Left lung (tissue), 10 donors: ENCODE data around the gene KRTAP10-4. TPM values are rescaled to one million over a fixed set of nuclear protein-coding genes. Genes with fewer than 3 reads are reported as not detected.
"Not testable (repeated sequence)": the region's sequence is repeated elsewhere in the genome, so short reads cannot be mapped to it uniquely, and the experiment has no call there.

Experiments used
- ATAC-seq: fragments of 200-7000 bp; cut with Tn5 transposase; one replicate; pipeline ENCODE4 v1.9.1; 2020; ENCODE audit warnings: moderate library complexity
- DNase-seq, 4 donors: peaks; one replicate each; pipeline ENCODE4 v3.0.0-alpha.2; 2013 to 2020
- H3K27ac ChIP-seq, 2 donors: fragments of 200-600 bp; sonication (generic) in 1 of 2; one replicate each; pipeline versions ENCODE4 v1.5.0 to v1.8.0; 2020 to 2021
- H3K27me3 ChIP-seq, 2 donors: fragments of 200-600 bp; sonication (generic) in 1 of 2; one replicate each; pipeline versions ENCODE4 v1.5.0 to v1.8.0; 2020 to 2021
- H3K36me3 ChIP-seq, 2 donors: fragments of 200-600 bp; sonication (generic) in 1 of 2; one replicate each; pipeline versions ENCODE4 v1.5.0 to v1.8.0; 2020 to 2021
- H3K4me1 ChIP-seq, 2 donors: fragments of 200-600 bp; one replicate each; pipeline ENCODE4 v1.8.0; 2021
- H3K4me3 ChIP-seq, 2 donors: fragments of 200-600 bp; sonication (generic) in 1 of 2; one replicate each; pipeline versions ENCODE4 v1.5.0 to v1.8.0; 2020 to 2021; ENCODE audit warnings: mild to moderate bottlenecking in 1 of 2
- H3K9me3 ChIP-seq, 2 donors: fragments of 200-600 bp; sonication (generic) in 1 of 2; one replicate each; pipeline versions ENCODE4 v1.5.0 to v1.8.0; 2020 to 2021
- CTCF ChIP-seq, 2 donors: fragments of 200-600 bp; sonication (generic) in 1 of 2; IDR thresholded peaks; one replicate each; pipeline versions ENCODE4 v1.5.0 to v1.8.0; 2021; ENCODE audit warnings: antibody characterized with exemption in 2 of 2
- intact Hi-C, 2 donors: fragments of 100-400 bp; cut with DNase I; formaldehyde crosslinking; loops; one replicate each; pipeline versions ENCODE4 v1.11.2 to v1.14.2; 2022
- polyA plus RNA-seq, 6 donors: library from polyadenylated mRNA; unstranded; fragments of 120-200 nt; gene quantifications; one replicate each; pipeline ENCODE4 v1.2.1, GENCODE V29; 2013; ENCODE audit not compliant: insufficient read length in 6 of 6
- total RNA-seq, 2 donors: library from RNA; stranded (reverse); fragmentation: NEBNext Ultra II Directional; extraction: Animal tissue kit (Norgen Biotek cat#: 25700); gene quantifications; one replicate each; pipeline ENCODE4 v1.2.1, GENCODE V29; 2021
- donor health status: DM: no; HTN: yes; CAD: no.
- donor health status: DM: no; HTN: no; CAD: no.

The KRTAP10-4 gene
- total and polyA plus RNA-seq, 8 donors: not detected

DNA sequence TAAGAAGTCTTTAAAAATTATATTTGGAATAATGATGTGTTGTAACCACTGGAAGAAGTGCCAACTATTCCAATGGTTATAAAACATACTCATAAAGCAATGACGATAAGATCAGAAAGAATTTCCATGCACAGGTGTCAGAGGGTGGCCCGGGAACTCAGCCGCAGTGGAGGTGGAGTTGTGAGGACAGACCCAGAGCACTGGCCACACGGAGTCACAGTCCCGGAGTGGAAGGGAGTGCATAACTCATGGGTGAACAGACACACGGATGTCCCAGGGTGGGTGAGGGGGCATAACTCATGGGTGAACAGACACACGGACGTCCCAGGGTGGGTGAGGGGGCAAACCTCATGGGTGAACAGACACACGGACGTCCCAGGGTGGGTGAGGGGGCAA, 2.5 kb downstream of the KRTAP10-4 start:
- Histone ChIP-seq H3K4me1 (no peaks in the 10 kb centered on the region), H3K27ac (no peak overlapping the region), H3K4me3 (no peak overlapping the region), H3K9me3 (peaks cover 0 to 22% of the 10 kb centered on the region in 2 donors), H3K27me3 (peaks cover 0 to 41% of the 10 kb centered on the region in 2 donors), H3K36me3 (no peaks in the 10 kb centered on the region)
- no peak for ATAC-seq
- intact Hi-C loops: no loop called here
- TF ChIP-seq CTCF (IDR thresholded peaks at IDR 0.05): no peak
- no peak for DNase-seq

GRCh38 chr21:44578371-44579055, 5.0 kb downstream of the KRTAP10-4 start:
- no peaks in the 10 kb centered on the region for H3K4me1 ChIP-seq

DNA sequence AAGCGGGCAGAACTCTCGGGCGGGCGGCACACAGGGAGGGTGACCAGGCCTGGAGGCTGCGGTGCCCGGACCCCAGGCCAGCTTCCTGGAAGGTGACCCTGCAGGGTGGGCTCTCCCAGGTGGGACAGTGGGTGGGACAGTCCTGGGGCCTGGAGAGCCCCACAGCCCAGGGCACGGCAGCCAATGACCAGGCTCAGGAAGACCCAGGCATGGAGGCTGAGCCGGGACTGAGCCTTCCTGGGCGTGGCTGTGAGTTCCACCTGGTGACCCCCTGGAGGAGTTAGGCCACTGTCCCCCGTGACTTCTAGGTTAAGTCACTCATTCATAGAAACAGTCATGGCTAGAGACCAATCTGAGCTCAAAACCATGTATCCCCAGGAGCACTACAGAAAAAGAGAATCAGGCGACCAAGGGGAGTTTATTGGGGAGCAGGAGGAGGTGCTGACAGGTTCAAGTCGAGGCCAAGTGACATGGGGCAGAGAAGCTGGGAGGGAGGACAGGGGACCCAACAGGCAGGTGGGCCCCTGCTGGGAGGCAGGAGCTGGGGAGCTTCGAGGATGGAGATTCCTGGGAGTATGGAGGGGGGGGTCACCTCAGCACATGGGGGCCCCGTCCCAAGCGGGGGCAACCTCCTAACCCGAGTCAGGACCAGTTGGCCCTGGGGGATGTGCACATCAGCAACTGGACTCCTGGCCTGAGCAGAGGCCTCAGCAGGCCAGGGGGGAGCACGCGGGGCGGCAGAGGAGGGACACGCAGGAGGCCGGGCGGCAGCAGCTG, 5.7 kb downstream of the KRTAP10-4 start:
- DNase-seq (no peak), ATAC-seq (no peak)
- no peak overlapping the region for H3K4me3 ChIP-seq
- H3K27me3 ChIP-seq: peaks cover 0 to 50% of the 10 kb centered on the region in 2 donors
- peaks cover 0 to 35% of the 10 kb centered on the region in 2 donors for H3K9me3 ChIP-seq
- no peak for TF ChIP-seq CTCF (IDR thresholded peaks at IDR 0.05)
- H3K36me3 ChIP-seq: no peaks in the 10 kb centered on the region
- intact Hi-C loops: no loop called here
- H3K27ac ChIP-seq: no peak overlapping the region
- H3K4me1 ChIP-seq: no peaks in the 10 kb centered on the region

More at GRCh38 chr21:44578371-44579055, 5.0 kb downstream of the KRTAP10-4 start:
- TF ChIP-seq CTCF (IDR thresholded peaks at IDR 0.05): no peak
- no peaks in the 10 kb centered on the region for H3K36me3 ChIP-seq
- ATAC-seq: no peak
- intact Hi-C loops: no loop called here
- H3K9me3 ChIP-seq: peaks cover 0 to 35% of the 10 kb centered on the region in 2 donors
- H3K27ac ChIP-seq: no peak overlapping the region
- DNase-seq: no peak
- peaks cover 0 to 48% of the 10 kb centered on the region in 2 donors for H3K27me3 ChIP-seq
- no peak overlapping the region for H3K4me3 ChIP-seq

GRCh38 chr21:44579833-44580144, 6.3 kb downstream of the KRTAP10-4 start:
- intact Hi-C loops: no loop called here
- DNase-seq: no peak

DNA sequence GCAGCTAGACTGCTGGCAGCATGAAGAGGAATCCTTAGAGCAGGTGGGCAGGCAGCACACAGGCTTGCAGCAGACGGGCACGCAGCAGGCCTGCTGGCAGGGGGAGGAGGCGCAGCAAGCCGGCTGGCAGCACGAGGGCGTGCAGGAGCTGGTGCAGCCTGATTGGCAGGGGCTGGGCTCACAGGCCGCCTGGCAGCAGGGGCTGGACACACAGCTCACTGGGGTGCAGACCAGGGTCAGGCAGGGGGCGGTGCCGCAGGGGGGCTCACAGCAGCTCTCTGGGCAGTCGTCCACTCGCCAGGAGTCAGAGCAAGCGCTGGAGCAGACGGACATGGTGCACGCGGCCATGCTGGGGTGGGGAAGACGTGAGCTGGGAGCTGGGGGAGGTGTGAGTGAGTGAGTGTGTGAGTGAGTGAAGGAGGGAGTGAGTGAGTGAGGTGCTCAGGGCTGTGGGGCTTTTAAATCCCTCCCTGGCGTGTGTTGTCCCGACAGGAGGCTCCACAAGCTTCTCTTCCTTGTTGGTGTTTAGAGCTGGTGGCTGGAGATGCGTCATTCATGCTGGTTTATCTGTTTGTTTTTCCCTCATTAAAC, 6.8 kb downstream of the KRTAP10-4 start, which contains the start of gene KRTAP10-5:
Gene KRTAP10-5, minus strand, starts transcription at position 374 of the 591 bp plus-strand sequence. Its CDS starts 26 bp downstream, at position 348.
- Histone ChIP-seq H3K9me3 (peaks cover 0 to 35% of the 10 kb centered on the region in 2 donors), H3K27me3 (peaks cover 0 to 48% of the 10 kb centered on the region in 2 donors)
- DNase-seq, intact Hi-C loops, ATAC-seq, H3K36me3 ChIP-seq, H3K4me3 ChIP-seq, H3K27ac ChIP-seq, H3K4me1 ChIP-seq: not testable (repeated sequence)

More at GRCh38 chr21:44579833-44580144, 6.3 kb downstream of the KRTAP10-4 start:
- Histone ChIP-seq H3K27me3 (peaks cover 0 to 48% of the 10 kb centered on the region in 2 donors), H3K4me3 (no peak overlapping the region), H3K27ac (no peak overlapping the region), H3K36me3 (no peaks in the 10 kb centered on the region), H3K4me1 (no peaks in the 10 kb centered on the region), H3K9me3 (peaks cover 0 to 35% of the 10 kb centered on the region in 2 donors)
- no peak for ATAC-seq
- TF ChIP-seq CTCF (IDR thresholded peaks at IDR 0.05): no peak
